IMR-90 (cell line): ENCODE data around the gene ERBB4. TPM values are rescaled to one million over a fixed set of nuclear protein-coding genes. Genes with fewer than 3 reads are reported as not detected.

Experiments used
- ATAC-seq: fragments of 200-7000 bp; cut with Tn5 transposase; 2 replicates; pipeline ENCODE4 v1.9.1; 2020; ENCODE audit warnings: low read depth, mild to moderate bottlenecking, moderate library complexity
- BruUV-seq: library from RNA; stranded (reverse); fragments of 400-500 nt; replicated peaks from 2 replicates; lab custom pipeline; 2021; lab: Mats Ljungman, UMichigan
- CTCF ChIA-PET: fragments of 300-600 bp; formaldehyde crosslinking; extraction: SDS; loops from one replicate; lab custom pipeline; 2021; ENCODE audit warnings: antibody characterized with exemption; lab: Yijun Ruan, JAX
- POLR2A ChIA-PET: fragments of 300-600 bp; sonication (Branson Sonifier 250); formaldehyde crosslinking; loops from one replicate; lab custom pipeline; 2022; ENCODE audit warnings: antibody characterized with exemption; ENCODE audit not compliant: unreplicated experiment; lab: Charles Lee
- DNase-seq: peaks from one replicate; pipeline ENCODE4 v3.0.0; 2013
- H2AFZ ChIP-seq: replicated peaks from 2 replicates; pipeline ENCODE3; 2013; ENCODE audit warnings: low read length, mild to moderate bottlenecking; ENCODE audit not compliant: poor library complexity
- H2AK5ac ChIP-seq: 2 replicates; pipeline ENCODE4 v1.6.1; 2013; ENCODE audit warnings: low read depth, low read length, inconsistent platforms
- H2AK9ac ChIP-seq: replicated peaks from 2 replicates; pipeline ENCODE3; 2013; ENCODE audit warnings: mild to moderate bottlenecking, low read depth, low read length, moderate library complexity; ENCODE audit not compliant: poor library complexity
- H2BK120ac ChIP-seq: 2 replicates; pipeline ENCODE4 v1.6.1; 2013; ENCODE audit warnings: low read depth, low read length, inconsistent platforms
- H2BK15ac ChIP-seq: 3 replicates; pipeline ENCODE4 v1.6.1; 2013; ENCODE audit warnings: low read depth, low read length, inconsistent platforms
- H2BK20ac ChIP-seq: 2 replicates; pipeline ENCODE4 v1.6.1; 2013; ENCODE audit warnings: low read depth, mild to moderate bottlenecking, inconsistent platforms, low read length, moderate library complexity
- H2BK5ac ChIP-seq: 2 replicates; pipeline ENCODE4 v1.6.1; 2013; ENCODE audit warnings: mild to moderate bottlenecking, low read depth, low read length, inconsistent platforms; ENCODE audit not compliant: poor library complexity, severe bottlenecking
- H3K14ac ChIP-seq: replicated peaks from 2 replicates; pipeline ENCODE4 v1.6.1; 2013; ENCODE audit warnings: low read depth, low read length, inconsistent platforms
- H3K18ac ChIP-seq: 2 replicates; pipeline ENCODE4 v1.6.1; 2013; ENCODE audit warnings: low read depth, low read length, control low read depth
- H3K23ac ChIP-seq: 2 replicates; pipeline ENCODE4 v1.6.1; 2013; ENCODE audit warnings: low read depth, low read length, inconsistent platforms
- H3K27ac ChIP-seq: 2 replicates; pipeline ENCODE4 v1.5.1; 2013; ENCODE audit warnings: mild to moderate bottlenecking, control low read depth, low read length; ENCODE audit not compliant: insufficient read depth
- H3K27me3 ChIP-seq: 2 replicates; pipeline ENCODE4 v1.6.1; 2013; ENCODE audit warnings: low read length; ENCODE audit not compliant: control insufficient read depth, insufficient read depth
- H3K36me3 ChIP-seq: 2 replicates; pipeline ENCODE4 v1.6.1; 2013; ENCODE audit warnings: low read length, mixed read lengths; ENCODE audit not compliant: control insufficient read depth, insufficient read depth
- H3K4ac ChIP-seq: 2 replicates; pipeline ENCODE4 v1.6.1; 2013; ENCODE audit warnings: low read depth, low read length, inconsistent platforms
- H3K4me1 ChIP-seq: 2 replicates; pipeline ENCODE4 v1.6.1; 2013; ENCODE audit warnings: low read length, mixed read lengths; ENCODE audit not compliant: control insufficient read depth, insufficient read depth
- H3K4me2 ChIP-seq: 2 replicates; pipeline ENCODE4 v1.6.1; 2013; ENCODE audit warnings: low read depth, mild to moderate bottlenecking, control low read depth, low read length, moderate library complexity
- H3K4me3 ChIP-seq: 2 replicates; pipeline ENCODE4 v1.5.1; 2013; ENCODE audit warnings: low read depth, mild to moderate bottlenecking, control low read depth, low read length, moderate library complexity; ENCODE audit not compliant: insufficient read depth
- H3K56ac ChIP-seq: 2 replicates; pipeline ENCODE4 v1.6.1; 2013; ENCODE audit warnings: low read length, inconsistent platforms; ENCODE audit not compliant: insufficient read depth; ENCODE audit errors: extremely low read depth
- H3K79me1 ChIP-seq, 2 experiments: 2 replicates each; pipeline ENCODE4 v1.6.1; 2013; ENCODE audit warnings: low read length in 2 of 2, inconsistent platforms in 1 of 2, low read depth in 1 of 2
- H3K9ac ChIP-seq: 2 replicates; pipeline ENCODE4 v1.6.1; 2013; ENCODE audit warnings: low read depth, low read length, control low read depth
- H3K9me1 ChIP-seq: 2 replicates; pipeline ENCODE4 v1.6.1; 2013; ENCODE audit warnings: low read length, inconsistent platforms; ENCODE audit not compliant: insufficient read depth
- H3K9me3 ChIP-seq: 2 replicates; pipeline ENCODE4 v1.6.1; 2013; ENCODE audit warnings: low read length; ENCODE audit not compliant: control insufficient read depth, insufficient read depth
- H4K20me1 ChIP-seq: 2 replicates; pipeline ENCODE4 v1.6.1; 2013; ENCODE audit warnings: low read length, inconsistent platforms; ENCODE audit not compliant: insufficient read depth
- H4K5ac ChIP-seq: 2 replicates; pipeline ENCODE4 v1.6.1; 2013; ENCODE audit warnings: mild to moderate bottlenecking, low read depth, low read length, control low read depth
- H4K8ac ChIP-seq, 2 experiments: 2 replicates each; pipeline ENCODE4 v1.6.1; 2013; ENCODE audit warnings: low read depth in 2 of 2, low read length in 2 of 2, control low read depth in 1 of 2, inconsistent platforms in 1 of 2
- H4K91ac ChIP-seq: 2 replicates; pipeline ENCODE4 v1.6.1; 2013; ENCODE audit warnings: low read depth, low read length, inconsistent platforms; ENCODE audit not compliant: insufficient read depth
- CEBPB ChIP-seq: IDR thresholded peaks from 2 replicates; pipeline ENCODE4 v1.6.1; 2012; ENCODE audit warnings: low read depth, low read length, improper control_type of control experiment
- ELK1 ChIP-seq: fragments of 150-350 bp; IDR thresholded peaks from 2 replicates; pipeline ENCODE4 v1.6.1; 2016; ENCODE audit warnings: low read depth, mild to moderate bottlenecking, low read length, moderate library complexity, borderline replicate concordance
- FOS ChIP-seq: fragments of 150-350 bp; IDR thresholded peaks from 2 replicates; pipeline ENCODE4 v1.6.1; 2016; ENCODE audit warnings: low read depth, low read length
- MAFK ChIP-seq: IDR thresholded peaks from 2 replicates; pipeline ENCODE4 v1.6.1; 2012; ENCODE audit warnings: low read depth, low read length, improper control_type of control experiment
- NFE2L2 ChIP-seq: fragments of 150-350 bp; IDR thresholded peaks from 2 replicates; pipeline ENCODE4 v1.6.1; 2016; ENCODE audit warnings: low read depth, mild to moderate bottlenecking, low read length
- RAD21 ChIP-seq: IDR thresholded peaks from 2 replicates; pipeline ENCODE4 v1.6.1; 2012; ENCODE audit warnings: low read length, improper control_type of control experiment
- RFX5 ChIP-seq: IDR thresholded peaks from 2 replicates; pipeline ENCODE4 v1.8.0; 2012; ENCODE audit warnings: low read depth, mild to moderate bottlenecking, low read length, moderate library complexity
- SMC3 ChIP-seq: fragments of 150-350 bp; IDR thresholded peaks from 2 replicates; pipeline ENCODE4 v1.6.1; 2016; ENCODE audit warnings: low read depth, mild to moderate bottlenecking, antibody characterized with exemption, low read length, moderate library complexity
- USF2 ChIP-seq: fragments of 150-350 bp; IDR thresholded peaks from 2 replicates; pipeline ENCODE4 v1.6.1; 2017; ENCODE audit warnings: mild to moderate bottlenecking, antibody characterized with exemption, low read length, low read depth
- WGBS, 2 experiments: methylation state at CpG; one replicate each; pipeline versions ENCODE4 v1.1.5 to v1.1.7; 2013; ENCODE audit warnings: missing lambda C conversion rate in 2 of 2; ENCODE audit not compliant: insufficient read length in 1 of 2; ENCODE audit errors: extremely low coverage in 2 of 2; 5-methylcytosine and 5-hydroxymethylcytosine counted together
- dilution Hi-C: fragments of 300-500 bp; cut with HindIII; formaldehyde crosslinking; loops from one replicate; pipeline ENCODE4 v1.14.3; 2018; ENCODE audit warnings: low sequenced_read_pairs; ENCODE audit not compliant: unreplicated experiment
- in situ Hi-C: fragments of 300-500 bp; cut with MboI; formaldehyde crosslinking; loops from 3 replicates; pipeline ENCODE4 v1.14.3; 2019; ENCODE audit warnings: low sequenced_read_pairs, inconsistent platforms, mixed read lengths
- intact Hi-C: fragments of 100-400 bp; cut with micrococcal nuclease; formaldehyde crosslinking; loops from 2 replicates; pipeline ENCODE4 v1.10.0; 2022
- polyA plus RNA-seq, 3 experiments: library from polyadenylated mRNA; depleted of rRNA; stranded (reverse); fragments of >200 nt; gene quantifications; 2 replicates each; pipeline ENCODE4 v1.2.3, GENCODE V29; 2012; ENCODE audit warnings: low replicate concordance in 1 of 3
- total RNA-seq: library from RNA; depleted of rRNA; stranded (reverse); fragments of >200 nt; gene quantifications from 2 replicates; pipeline ENCODE4 v1.2.3, GENCODE V29; 2012

Gene ERBB4
- total and polyA plus RNA-seq, 2 of the 4 experiments (the other 2 are of a cell fraction) = not detected

DNA sequence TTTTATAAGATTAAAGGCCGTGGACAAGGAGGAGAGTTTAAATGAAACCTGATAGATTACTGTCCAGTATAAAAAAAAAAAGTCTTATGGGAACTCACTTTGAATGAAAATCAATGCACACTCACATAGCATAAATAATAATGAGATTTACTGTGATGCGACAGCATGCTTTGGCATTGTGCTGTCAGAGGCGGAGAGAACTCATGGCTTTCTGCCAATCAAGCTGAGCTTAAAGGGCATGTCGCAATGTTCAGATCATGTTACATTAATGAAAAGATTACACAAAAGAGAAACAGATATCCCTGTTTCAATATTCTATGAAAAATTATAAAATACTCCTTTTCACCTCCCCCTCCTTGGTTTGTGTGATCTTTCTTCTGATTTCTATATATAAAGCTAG is 310.8 kb downstream of the ERBB4 start:
- H2AK9ac ChIP-seq = no peak overlapping the region
- H2AFZ ChIP-seq = no peak overlapping the region
- H3K9me1 ChIP-seq = no peaks in the 10 kb centered on the region
- no peak overlapping the region for H2BK15ac ChIP-seq
- no peak overlapping the region for H3K18ac ChIP-seq
- no peak overlapping the region for H4K8ac ChIP-seq
- no peaks in the 10 kb centered on the region for H3K9me3 ChIP-seq
- no peaks in the 10 kb centered on the region for H3K79me1 ChIP-seq
- H3K4ac ChIP-seq = no peak overlapping the region
- no peak overlapping the region for H3K4me2 ChIP-seq
- no CpG with 5 or more reads among the region's 4 CpGs for WGBS, 2 experiments
- H3K56ac ChIP-seq = no peak overlapping the region
- dilution Hi-C loops = no loop called here
- DNase-seq = peak; percentile 81
- in situ Hi-C loops = no loop called here
- H3K36me3 ChIP-seq = no peaks in the 10 kb centered on the region
- BruUV-seq = no TSS peak
- H4K91ac ChIP-seq = no peak overlapping the region
- ChIA-PET CTCF (interaction anchor here (0.7 kb wide), 1 partner anchor 21 kb away, joined by 4 read pairs; no protein-coding TSS in a partner anchor), POLR2A (interaction anchor here (0.7 kb wide), 1 partner anchor 31 kb away, joined by 4 read pairs; no protein-coding TSS in a partner anchor)
- H3K23ac ChIP-seq = no peak overlapping the region
- H3K27me3 ChIP-seq = no peaks in the 10 kb centered on the region
- no peaks in the 10 kb centered on the region for H4K20me1 ChIP-seq
- no peak overlapping the region for H3K27ac ChIP-seq
- H3K14ac ChIP-seq = no peak overlapping the region
- H2AK5ac ChIP-seq = no peak overlapping the region
- no peaks in the 10 kb centered on the region; the same call in 1 of the 2 replicates for H3K4me1 ChIP-seq
- TF ChIP-seq SMC3 (no peak), RAD21 (no peak), FOS (no peak), RFX5 (no peak), ELK1 (no peak), MAFK (no peak), USF2 (no peak), CEBPB (peak; percentile 96), NFE2L2 (no peak)
- no peak for ATAC-seq
- no peak overlapping the region for H3K4me3 ChIP-seq
- no peak overlapping the region for H2BK5ac ChIP-seq
- H4K5ac ChIP-seq = no peak overlapping the region
- H3K9ac ChIP-seq = no peak overlapping the region
- intact Hi-C loops = no loop called here
- H2BK20ac ChIP-seq = no peak overlapping the region
- no peak overlapping the region for H2BK120ac ChIP-seq
